CD14-positive monocyte (primary cell): ENCODE data around the gene NDUFAF8. TPM values are rescaled to one million over a fixed set of nuclear protein-coding genes. Genes with fewer than 3 reads are reported as not detected.

Experiments
- DNase-seq, 3 donors: peaks; one replicate each; pipeline ENCODE4 v3.0.0-alpha.2; 2011 to 2022
- H2AFZ ChIP-seq: 2 replicates; pipeline ENCODE4 v1.6.0; 2012; ENCODE audit warnings: mild to moderate bottlenecking, low read depth, low read length, inconsistent platforms; ENCODE audit not compliant: insufficient read depth, poor library complexity, severe bottlenecking
- H3K27ac ChIP-seq, 2 donors: 1 replicate in 1 of 2; 2 replicates in 1 of 2; pipeline ENCODE4 v1.5.1; 2012 to 2013; ENCODE audit warnings: low read length in 2 of 2, control low read depth in 1 of 2, inconsistent platforms in 1 of 2, low read depth in 1 of 2, mild to moderate bottlenecking in 1 of 2
- H3K27me3 ChIP-seq, 2 donors: one replicate each; pipeline versions ENCODE4 v1.6.0 to v1.6.1; 2011 to 2013; ENCODE audit warnings: low read length in 2 of 2; ENCODE audit not compliant: control insufficient read depth in 2 of 2, insufficient read depth in 2 of 2
- H3K36me3 ChIP-seq, 2 donors: replicated peaks in 1 of 2; 1 replicate in 1 of 2; 2 replicates in 1 of 2; pipeline versions ENCODE4 v1.5.1 to v1.6.1; 2012 to 2013; ENCODE audit warnings: low read length in 2 of 2, control low read depth in 1 of 2, inconsistent platforms in 1 of 2, mild to moderate bottlenecking in 1 of 2; ENCODE audit not compliant: insufficient read depth in 2 of 2, control insufficient read depth in 1 of 2
- H3K4me1 ChIP-seq, 2 donors: 1 replicate in 1 of 2; 2 replicates in 1 of 2; pipeline versions ENCODE4 v1.5.1 to v1.6.1; 2012 to 2013; ENCODE audit warnings: low read length in 2 of 2, control low read depth in 1 of 2, inconsistent platforms in 1 of 2, mild to moderate bottlenecking in 1 of 2, moderate library complexity in 1 of 2; ENCODE audit not compliant: insufficient read depth in 2 of 2, control insufficient read depth in 1 of 2
- H3K4me2 ChIP-seq: replicated peaks from 2 replicates; pipeline ENCODE3; 2012; ENCODE audit warnings: low read length, moderate library complexity, mild to moderate bottlenecking; ENCODE audit not compliant: poor library complexity, severe bottlenecking; ENCODE audit errors: extremely low read depth
- H3K4me3 ChIP-seq, 3 experiments: fragments of 200-600 bp in 1 of 3; sonication (generic) in 1 of 3; replicated peaks in 1 of 3; 1 replicate in 2 of 3; 2 replicates in 1 of 3; pipeline ENCODE4 v1.5.1; 2011 to 2013; ENCODE audit warnings: low read length in 3 of 3, mild to moderate bottlenecking in 3 of 3, control low read depth in 2 of 3, low read depth in 2 of 3, inconsistent platforms in 1 of 3, moderate library complexity in 1 of 3
- H3K79me2 ChIP-seq: 2 replicates; pipeline ENCODE4 v1.6.0; 2012; ENCODE audit warnings: mild to moderate bottlenecking, control low read depth, inconsistent platforms, low read length, moderate library complexity; ENCODE audit not compliant: insufficient read depth
- H3K9ac ChIP-seq: 2 replicates; pipeline ENCODE4 v1.6.0; 2017; ENCODE audit warnings: low read length, mild to moderate bottlenecking; ENCODE audit not compliant: insufficient read depth, poor library complexity, severe bottlenecking
- H3K9me3 ChIP-seq, 2 donors: replicated peaks in 1 of 2; 1 replicate in 1 of 2; 2 replicates in 1 of 2; pipeline versions ENCODE4 v1.5.1 to v1.6.1; 2012 to 2013; ENCODE audit warnings: low read length in 2 of 2, control low read depth in 1 of 2; ENCODE audit not compliant: control insufficient read depth in 1 of 2, insufficient read depth in 1 of 2
- H4K20me1 ChIP-seq: 2 replicates; pipeline ENCODE4 v1.6.0; 2012; ENCODE audit warnings: mild to moderate bottlenecking, low read length, control low read depth, moderate library complexity; ENCODE audit not compliant: insufficient read depth
- H3K27ac Mint-ChIP-seq, 7 donors: one replicate each; pipeline ENCODE4 v1.8.0; 2020; ENCODE audit warnings: mild to moderate bottlenecking in 7 of 7, mixed read lengths in 7 of 7, moderate library complexity in 6 of 7, inconsistent platforms in 2 of 7
- H3K27me3 Mint-ChIP-seq, 3 donors: one replicate each; pipeline ENCODE4 v1.8.0; 2021 to 2022; ENCODE audit warnings: low read depth in 3 of 3, mild to moderate bottlenecking in 3 of 3, mixed read lengths in 3 of 3, moderate library complexity in 3 of 3, inconsistent platforms in 1 of 3
- H3K36me3 Mint-ChIP-seq, 2 donors: one replicate each; pipeline ENCODE4 v1.8.0; 2020; ENCODE audit warnings: mixed read lengths in 2 of 2, inconsistent platforms in 1 of 2, mild to moderate bottlenecking in 1 of 2
- H3K4me1 Mint-ChIP-seq: one replicate; pipeline ENCODE4 v1.8.0; 2020; ENCODE audit warnings: mild to moderate bottlenecking, mixed read lengths
- H3K4me3 Mint-ChIP-seq, 2 donors: one replicate each; pipeline ENCODE4 v1.8.0; 2020; ENCODE audit warnings: mild to moderate bottlenecking in 2 of 2, mixed read lengths in 2 of 2, moderate library complexity in 1 of 2
- H3K9me3 Mint-ChIP-seq, 7 donors: one replicate each; pipeline ENCODE4 v1.8.0; 2020 to 2022; ENCODE audit warnings: mixed read lengths in 7 of 7, mild to moderate bottlenecking in 6 of 7, moderate library complexity in 6 of 7, inconsistent platforms in 2 of 7
- WGBS: methylation state at CpG from one replicate; pipeline ENCODE4 v1.1.5; 2013; ENCODE audit warnings: missing lambda C conversion rate; ENCODE audit not compliant: insufficient coverage; 5-methylcytosine and 5-hydroxymethylcytosine counted together
- intact Hi-C, 2 donors: fragments of 100-400 bp; cut with micrococcal nuclease; formaldehyde crosslinking; loops; one replicate each; pipeline versions ENCODE4 v1.15.0 to v1.15.1; 2023
- polyA plus RNA-seq, 3 donors: library from polyadenylated mRNA; depleted of rRNA in 1 of 3; unstranded in 2 of 3; stranded (reverse) in 1 of 3; fragments of 300-500 nt in 2 of 3; fragments of >200 nt in 1 of 3; fragmentation: Illumina TruSeq in 2 of 3; gene quantifications; 1 replicate in 2 of 3; 2 replicates in 1 of 3; pipeline ENCODE4 v1.2.3, GENCODE V29; 2012 to 2021
- TF ChIP-seq, protein P1 (sequence below): fragments of 200-600 bp; IDR thresholded peaks from one replicate; pipeline ENCODE4 v1.8.0; 2022; ENCODE audit warnings: antibody characterized with exemption, mild to moderate bottlenecking

NDUFAF8 gene
- polyA plus RNA-seq, 3 donors: 27.0 to 61.3 (median 41.0) TPM

DNA sequence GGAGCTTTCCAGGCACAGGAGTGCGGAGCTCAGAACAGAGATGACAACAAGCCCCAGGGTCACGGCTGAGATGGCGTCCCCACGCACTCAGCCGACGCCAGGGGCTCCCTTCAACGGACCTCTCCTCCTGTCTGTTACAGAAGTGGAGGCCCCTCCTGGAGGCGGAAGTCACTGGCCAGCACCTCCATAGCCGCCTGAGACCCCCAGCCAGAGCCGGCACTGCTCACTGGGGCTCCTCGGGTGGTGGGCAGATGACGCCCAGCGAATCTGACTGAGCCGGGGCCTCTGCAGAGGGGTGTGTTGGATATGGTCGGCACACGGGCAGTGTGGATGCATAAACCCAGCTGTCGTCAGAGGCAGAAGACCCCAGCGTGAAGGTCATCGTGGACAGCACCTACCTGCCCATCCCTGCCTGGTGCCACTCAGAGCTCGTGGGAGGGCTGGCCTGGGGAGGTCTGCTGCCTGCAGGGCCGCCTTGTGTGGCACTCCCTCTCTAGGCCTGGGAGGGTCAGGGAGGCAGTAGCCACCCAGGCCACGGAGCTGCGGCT, 20.0 kb downstream of the NDUFAF8 start:
- Mint-ChIP-seq H3K4me3 (no peak overlapping the region), H3K36me3 (peaks cover 58 to 77% of the 10 kb centered on the region in 2 donors), H3K27ac (peak overlapping the region in 1 of 7 donors; percentile 35), H3K4me1 (peaks cover 21% of the 10 kb centered on the region), H3K27me3 (peaks cover 0 to 2% (median 0%) of the 10 kb centered on the region in 3 donors), H3K9me3 (peaks cover 0 to 2% (median 0%) of the 10 kb centered on the region in 7 donors)
- Histone ChIP-seq H3K4me3 (no peak overlapping the region), H3K4me2 (no peak overlapping the region), H2AFZ (no peak overlapping the region), H3K27me3 (no peaks in the 10 kb centered on the region), H4K20me1 (peaks cover 87% of the 10 kb centered on the region), H3K9me3 (no peaks in the 10 kb centered on the region), H3K79me2 (peaks cover 26% of the 10 kb centered on the region), H3K36me3 (peaks cover 70 to 81% of the 10 kb centered on the region in 2 donors), H3K4me1 (peaks cover 18 to 22% of the 10 kb centered on the region in 2 donors), H3K27ac (no peak overlapping the region), H3K9ac (no peak overlapping the region)
- no peak for DNase-seq
- intact Hi-C loops: loop anchor here in 1 of 2 donors (5.0 kb wide), 1 partner anchor 278 kb away; no protein-coding TSS in a partner anchor
- TF ChIP-seq, protein P1, sequence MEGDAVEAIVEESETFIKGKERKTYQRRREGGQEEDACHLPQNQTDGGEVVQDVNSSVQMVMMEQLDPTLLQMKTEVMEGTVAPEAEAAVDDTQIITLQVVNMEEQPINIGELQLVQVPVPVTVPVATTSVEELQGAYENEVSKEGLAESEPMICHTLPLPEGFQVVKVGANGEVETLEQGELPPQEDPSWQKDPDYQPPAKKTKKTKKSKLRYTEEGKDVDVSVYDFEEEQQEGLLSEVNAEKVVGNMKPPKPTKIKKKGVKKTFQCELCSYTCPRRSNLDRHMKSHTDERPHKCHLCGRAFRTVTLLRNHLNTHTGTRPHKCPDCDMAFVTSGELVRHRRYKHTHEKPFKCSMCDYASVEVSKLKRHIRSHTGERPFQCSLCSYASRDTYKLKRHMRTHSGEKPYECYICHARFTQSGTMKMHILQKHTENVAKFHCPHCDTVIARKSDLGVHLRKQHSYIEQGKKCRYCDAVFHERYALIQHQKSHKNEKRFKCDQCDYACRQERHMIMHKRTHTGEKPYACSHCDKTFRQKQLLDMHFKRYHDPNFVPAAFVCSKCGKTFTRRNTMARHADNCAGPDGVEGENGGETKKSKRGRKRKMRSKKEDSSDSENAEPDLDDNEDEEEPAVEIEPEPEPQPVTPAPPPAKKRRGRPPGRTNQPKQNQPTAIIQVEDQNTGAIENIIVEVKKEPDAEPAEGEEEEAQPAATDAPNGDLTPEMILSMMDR: no peak
- WGBS: 96% methylated on average over 21 of the region's 23 CpGs

- no peak for DNase-seq
- peaks cover 13% of the 10 kb centered on the region for H3K4me1 Mint-ChIP-seq
- no peaks in the 10 kb centered on the region for H3K9me3 ChIP-seq
- H3K36me3 Mint-ChIP-seq: peaks cover 68 to 87% of the 10 kb centered on the region in 2 donors
- H3K4me2 ChIP-seq: no peak overlapping the region
- no peak overlapping the region for H3K27ac ChIP-seq
- no peak overlapping the region for H3K27ac Mint-ChIP-seq
- peaks cover 84% of the 10 kb centered on the region for H4K20me1 ChIP-seq
- no peak overlapping the region for H3K4me3 Mint-ChIP-seq
- peaks cover 11 to 13% of the 10 kb centered on the region in 2 donors for H3K4me1 ChIP-seq
- H3K9me3 Mint-ChIP-seq: peaks cover 0 to 2% (median 0%) of the 10 kb centered on the region in 7 donors
- peaks cover 0 to 2% (median 0%) of the 10 kb centered on the region in 3 donors for H3K27me3 Mint-ChIP-seq
- WGBS: 96% methylated on average over 16 of the region's 17 CpGs
- TF ChIP-seq, protein P1: no peak
- no peak overlapping the region for H3K9ac ChIP-seq
- peaks cover 80 to 91% of the 10 kb centered on the region in 2 donors for H3K36me3 ChIP-seq
- intact Hi-C loops: no loop called here
- no peaks in the 10 kb centered on the region for H3K27me3 ChIP-seq
- H2AFZ ChIP-seq: no peak overlapping the region
- peaks cover 27% of the 10 kb centered on the region for H3K79me2 ChIP-seq
- no peak overlapping the region for H3K4me3 ChIP-seq
These were observed 21.1 kb downstream of the NDUFAF8 start for GRCh38 chr17:81260171-81260570.
